Activated CD4-positive, alpha-beta T cell treated with anti-CD3 and anti-CD28 coated beads for 36 hours (primary cell): ENCODE results near the gene LCN12. TPM values are rescaled to one million over a fixed set of nuclear protein-coding genes. Genes with fewer than 3 reads are reported as not detected.
"Not testable (repeated sequence)": the region's sequence is repeated elsewhere in the genome, so short reads cannot be mapped to it uniquely, and the experiment has no call there.

Experiments
- ATAC-seq: fragments of 200-7000 bp; cut with Tn5 transposase; one replicate; pipeline ENCODE4 v1.10.0; 2021; ENCODE audit warnings: mild to moderate bottlenecking, moderate library complexity
- CTCF ChIA-PET: fragments of 350-600 bp; sonication (Branson Sonifier 250); formaldehyde crosslinking; loops from one replicate; lab custom pipeline; 2021; ENCODE audit warnings: antibody characterized with exemption; lab: Charles Lee
- POLR2A ChIA-PET: fragments of 350-600 bp; sonication (Branson Sonifier 250); formaldehyde crosslinking; loops from one replicate; lab custom pipeline; 2021; ENCODE audit warnings: antibody characterized with exemption, inconsistent platforms; lab: Charles Lee
- DNase-seq: peaks from one replicate; pipeline ENCODE4 v3.0.0-alpha.2; 2020
- H3K27ac Mint-ChIP-seq: one replicate; pipeline ENCODE4 v1.8.0; 2021; ENCODE audit warnings: mixed read lengths
- H3K27me3 Mint-ChIP-seq: one replicate; pipeline ENCODE4 v1.8.0; 2021; ENCODE audit warnings: mixed read lengths
- H3K36me3 Mint-ChIP-seq: one replicate; pipeline ENCODE4 v1.8.0; 2021; ENCODE audit warnings: low read depth, mixed read lengths
- H3K4me1 Mint-ChIP-seq: one replicate; pipeline ENCODE4 v1.8.0; 2021; ENCODE audit warnings: mixed read lengths
- H3K4me3 Mint-ChIP-seq: one replicate; pipeline ENCODE4 v1.8.0; 2021; ENCODE audit warnings: mild to moderate bottlenecking, moderate library complexity, mixed read lengths
- H3K9me3 Mint-ChIP-seq: one replicate; pipeline ENCODE4 v1.8.0; 2021; ENCODE audit warnings: low read depth, mixed read lengths
- intact Hi-C, 2 experiments: fragments of 100-400 bp; cut with DNase I in 1 of 2; cut with micrococcal nuclease in 1 of 2; formaldehyde crosslinking; loops; one replicate each; pipeline versions ENCODE4 v1.14.2 to v1.15.1; 2022 to 2024; cut with DNase I, micrococcal nuclease
- total RNA-seq, 2 experiments: library from RNA; stranded (reverse); gene quantifications; one replicate each; pipeline ENCODE4 v1.2.3, GENCODE V29; 2021

LCN12 gene
- total RNA-seq, 2 experiments from 2014 or later = 1.1 to 1.5 TPM

GRCh38 chr9:136995362-136995761 is 43.3 kb downstream of the LCN12 start:
- peaks cover 34% of the 10 kb centered on the region for H3K4me1 Mint-ChIP-seq
- CTCF ChIA-PET = interaction anchor here (0.6 to 1.2 kb wide), 3 partner anchors 10 to 87 kb away, joined by 3 to 4 read pairs (median 3); no protein-coding TSS in a partner anchor
- POLR2A ChIA-PET = no interaction called here
- intact Hi-C loops = no loop called here
- H3K27ac Mint-ChIP-seq = no peak overlapping the region
- ATAC-seq (no peak), DNase-seq (no peak)
- peaks cover 6% of the 10 kb centered on the region for H3K27me3 Mint-ChIP-seq
- peaks cover 10% of the 10 kb centered on the region for H3K36me3 Mint-ChIP-seq
- no peak overlapping the region for H3K4me3 Mint-ChIP-seq
- H3K9me3 Mint-ChIP-seq = no peaks in the 10 kb centered on the region

GRCh38 chr9:136995772-136996311 is 43.8 kb downstream of the LCN12 start:
- H3K27me3 Mint-ChIP-seq = peaks cover 6% of the 10 kb centered on the region
- peaks cover 10% of the 10 kb centered on the region for H3K36me3 Mint-ChIP-seq
- ChIA-PET POLR2A (interaction anchor here (0.6 kb wide), 1 partner anchor 9 kb away, joined by 5 read pairs; no protein-coding TSS in a partner anchor), CTCF (interaction anchor here (0.6 to 1.2 kb wide), 6 partner anchors 11 to 427 kb away, joined by 3 to 5 read pairs (median 4); partner anchors contain the start of genes EXD3 and NPDC1)
- DNase-seq (no peak), ATAC-seq (no peak)
- H3K9me3 Mint-ChIP-seq = no peaks in the 10 kb centered on the region
- peaks cover 38% of the 10 kb centered on the region for H3K4me1 Mint-ChIP-seq
- H3K4me3 Mint-ChIP-seq = no peak overlapping the region
- H3K27ac Mint-ChIP-seq = no peak overlapping the region
- intact Hi-C loops = no loop called here

GRCh38 chr9:136996361-136997292 is 44.6 kb downstream of the LCN12 start, which contains the start of gene CLIC3:
Gene CLIC3 (minus strand): TSS chr9:136996568. CDS start chr9:136996543, 25 bp downstream.
- Mint-ChIP-seq H3K36me3 (peaks cover 10% of the 10 kb centered on the region), H3K4me1 (peaks cover 35% of the 10 kb centered on the region), H3K9me3 (no peaks in the 10 kb centered on the region), H3K27me3 (peaks cover 6% of the 10 kb centered on the region), H3K4me3 (no peak within 1 kb of the TSS), H3K27ac (no peak within 1 kb of the TSS)
- POLR2A ChIA-PET = interaction anchor here (0.6 kb wide), 1 partner anchor 8 kb away, joined by 5 read pairs; no protein-coding TSS in a partner anchor
- intact Hi-C loops = no loop called here
- DNase-seq = peak; percentile 50
- CTCF ChIA-PET = interaction anchor here (0.6 to 1.2 kb wide), 6 partner anchors 12 to 426 kb away, joined by 3 to 5 read pairs (median 4); partner anchors contain the start of genes EXD3 and NPDC1
- no peak for ATAC-seq

- peaks cover 6% of the 10 kb centered on the region for H3K27me3 Mint-ChIP-seq
- H3K27ac Mint-ChIP-seq = no peak overlapping the region
- ATAC-seq = no peak
- ChIA-PET POLR2A (no interaction called here), CTCF (interaction anchor here (0.7 kb wide), 1 partner anchor 21 kb away, joined by 3 read pairs; no protein-coding TSS in a partner anchor)
- peaks cover 10% of the 10 kb centered on the region for H3K36me3 Mint-ChIP-seq
- H3K4me3 Mint-ChIP-seq = no peak overlapping the region
- H3K4me1 Mint-ChIP-seq = peaks cover 34% of the 10 kb centered on the region
- H3K9me3 Mint-ChIP-seq = no peaks in the 10 kb centered on the region
- intact Hi-C loops = no loop called here
- DNase-seq = no peak
Measured at GRCh38 chr9:136997371-136997770, 45.3 kb downstream of the LCN12 start.

- ChIA-PET POLR2A (no interaction called here), CTCF (interaction anchor here (0.7 kb wide), 1 partner anchor 22 kb away, joined by 3 read pairs; no protein-coding TSS in a partner anchor)
- ATAC-seq (no peak), DNase-seq (no peak)
- H3K27me3 Mint-ChIP-seq = peaks cover 6% of the 10 kb centered on the region
- no peaks in the 10 kb centered on the region for H3K9me3 Mint-ChIP-seq
- peaks cover 34% of the 10 kb centered on the region for H3K4me1 Mint-ChIP-seq
- intact Hi-C loops = no loop called here
- peaks cover 10% of the 10 kb centered on the region for H3K36me3 Mint-ChIP-seq
- no peak overlapping the region for H3K27ac Mint-ChIP-seq
- H3K4me3 Mint-ChIP-seq = no peak overlapping the region
Measured at GRCh38 chr9:136997830-136998234, 45.8 kb downstream of the LCN12 start.

- ChIA-PET POLR2A (interaction anchor here (1.1 kb wide), 1 partner anchor 34 kb away, joined by 4 read pairs; no protein-coding TSS in a partner anchor), CTCF (interaction anchor here (0.5 kb wide), 1 partner anchor 66 kb away, joined by 4 read pairs; no protein-coding TSS in a partner anchor)
- no peaks in the 10 kb centered on the region for H3K9me3 Mint-ChIP-seq
- peaks cover 25% of the 10 kb centered on the region for H3K4me1 Mint-ChIP-seq
- peak; percentile 58 for DNase-seq
- H3K27me3 Mint-ChIP-seq = peaks cover 6% of the 10 kb centered on the region
- intact Hi-C loops = no loop called here
- H3K27ac Mint-ChIP-seq = no peak overlapping the region
- peak; percentile 75 for ATAC-seq
- no peaks in the 10 kb centered on the region for H3K36me3 Mint-ChIP-seq
- no peak overlapping the region for H3K4me3 Mint-ChIP-seq
Measured at GRCh38 chr9:137000177-137000930, 48.3 kb downstream of the LCN12 start.

GRCh38 chr9:137001857-137002645 is 50.0 kb downstream of the LCN12 start:
- Mint-ChIP-seq H3K27me3 (peaks cover 6% of the 10 kb centered on the region), H3K36me3 (no peaks in the 10 kb centered on the region), H3K4me1 (peaks cover 16% of the 10 kb centered on the region), H3K9me3 (no peaks in the 10 kb centered on the region), H3K4me3 (no peak overlapping the region), H3K27ac (no peak overlapping the region)
- ChIA-PET POLR2A (no interaction called here), CTCF (interaction anchor here (0.9 to 1.2 kb wide), 2 partner anchors 33 to 62 kb away, joined by 3 to 12 read pairs; no protein-coding TSS in a partner anchor)
- DNase-seq (no peak), ATAC-seq (no peak)
- intact Hi-C loops = no loop called here

- no peak for ATAC-seq
- ChIA-PET POLR2A (no interaction called here), CTCF (interaction anchor here (0.9 to 1.2 kb wide), 2 partner anchors 32 to 61 kb away, joined by 3 to 12 read pairs; no protein-coding TSS in a partner anchor)
- intact Hi-C loops = no loop called here
- H3K9me3 Mint-ChIP-seq = no peaks in the 10 kb centered on the region
- no peak overlapping the region for H3K4me3 Mint-ChIP-seq
- DNase-seq = no peak
- no peak overlapping the region for H3K27ac Mint-ChIP-seq
- peaks cover 3% of the 10 kb centered on the region for H3K27me3 Mint-ChIP-seq
- H3K36me3 Mint-ChIP-seq = no peaks in the 10 kb centered on the region
- H3K4me1 Mint-ChIP-seq = peaks cover 14% of the 10 kb centered on the region
Measured at GRCh38 chr9:137002646-137003041, 50.6 kb downstream of the LCN12 start.

- H3K4me1 Mint-ChIP-seq, POLR2A ChIA-PET, DNase-seq, intact Hi-C loops, ATAC-seq, CTCF ChIA-PET, H3K4me3 Mint-ChIP-seq, H3K27ac Mint-ChIP-seq, H3K27me3 Mint-ChIP-seq, H3K9me3 Mint-ChIP-seq, H3K36me3 Mint-ChIP-seq: not testable (repeated sequence)
Measured at GRCh38 chr9:137004285-137004684, 52.2 kb downstream of the LCN12 start.
